Glutamatergic neuron (in vitro differentiated cells): ENCODE measurements around the gene PABPN1L. TPM values are rescaled to one million over a fixed set of nuclear protein-coding genes. Genes with fewer than 3 reads are reported as not detected.

ENCODE experiments used
- DNase-seq: peaks from one replicate; pipeline ENCODE4 v3.0.0; 2022
- H3K27ac Mint-ChIP-seq: one replicate; pipeline ENCODE4 v1.8.0; 2020; ENCODE audit warnings: mild to moderate bottlenecking, mixed read lengths, inconsistent platforms; ENCODE audit not compliant: unreplicated experiment
- H3K27me3 Mint-ChIP-seq: one replicate; pipeline ENCODE4 v1.8.0; 2020; ENCODE audit warnings: mild to moderate bottlenecking, moderate library complexity, mixed read lengths, inconsistent platforms; ENCODE audit not compliant: unreplicated experiment
- H3K36me3 Mint-ChIP-seq: one replicate; pipeline ENCODE4 v1.8.0; 2020; ENCODE audit warnings: mild to moderate bottlenecking, mixed read lengths, inconsistent platforms; ENCODE audit not compliant: unreplicated experiment
- H3K4me1 Mint-ChIP-seq: one replicate; pipeline ENCODE4 v1.8.0; 2020; ENCODE audit warnings: mild to moderate bottlenecking, low read depth, mixed read lengths, inconsistent platforms; ENCODE audit not compliant: unreplicated experiment
- H3K4me3 Mint-ChIP-seq: one replicate; pipeline ENCODE4 v1.8.0; 2020; ENCODE audit warnings: mild to moderate bottlenecking, mixed read lengths, inconsistent platforms; ENCODE audit not compliant: unreplicated experiment
- H3K9me3 Mint-ChIP-seq: one replicate; pipeline ENCODE4 v1.8.0; 2020; ENCODE audit warnings: mild to moderate bottlenecking, moderate library complexity, mixed read lengths, inconsistent platforms; ENCODE audit not compliant: unreplicated experiment
- CTCF ChIP-seq: fragments of 200-600 bp; sonication (generic); IDR thresholded peaks from one replicate; pipeline ENCODE4 v1.5.0; 2021; ENCODE audit not compliant: partially characterized antibody, unreplicated experiment
- total RNA-seq: library from RNA; stranded (reverse); fragmentation: NEBNext Ultra II Directional; extraction: Animal tissue kit (Norgen Biotek cat#: 25700); gene quantifications from one replicate; pipeline ENCODE4 v1.2.1, GENCODE V29; 2021; ENCODE audit not compliant: unreplicated experiment

Gene PABPN1L
- total RNA-seq, 1 donor from 2014 or later, result 3.9 TPM

GRCh38 chr16:88910284-88911135 lies 44.0 kb upstream of the PABPN1L start:
- Mint-ChIP-seq H3K4me1 (peaks cover 20% of the 10 kb centered on the region), H3K36me3 (peaks cover 12% of the 10 kb centered on the region), H3K9me3 (peaks cover 17% of the 10 kb centered on the region), H3K27me3 (peaks cover 16% of the 10 kb centered on the region), H3K27ac (no peak overlapping the region), H3K4me3 (no peak overlapping the region)
- no peak for DNase-seq
- TF ChIP-seq CTCF, result no peak

- no peak for DNase-seq
- peaks cover 20% of the 10 kb centered on the region for H3K4me1 Mint-ChIP-seq
- H3K27me3 Mint-ChIP-seq, result peaks cover 16% of the 10 kb centered on the region
- peaks cover 17% of the 10 kb centered on the region for H3K9me3 Mint-ChIP-seq
- peaks cover 12% of the 10 kb centered on the region for H3K36me3 Mint-ChIP-seq
- no peak overlapping the region for H3K27ac Mint-ChIP-seq
- no peak overlapping the region for H3K4me3 Mint-ChIP-seq
- TF ChIP-seq CTCF, result no peak
Measured at GRCh38 chr16:88909431-88910210, 43.2 kb upstream of the PABPN1L start.

GRCh38 chr16:88908307-88908706 lies 41.8 kb upstream of the PABPN1L start:
- TF ChIP-seq CTCF, result no peak
- no peak for DNase-seq
- H3K4me1 Mint-ChIP-seq, result peaks cover 19% of the 10 kb centered on the region
- no peak overlapping the region for H3K27ac Mint-ChIP-seq
- H3K36me3 Mint-ChIP-seq, result peaks cover 1% of the 10 kb centered on the region
- H3K27me3 Mint-ChIP-seq, result peaks cover 14% of the 10 kb centered on the region
- no peak overlapping the region for H3K4me3 Mint-ChIP-seq
- peaks cover 8% of the 10 kb centered on the region for H3K9me3 Mint-ChIP-seq

DNA sequence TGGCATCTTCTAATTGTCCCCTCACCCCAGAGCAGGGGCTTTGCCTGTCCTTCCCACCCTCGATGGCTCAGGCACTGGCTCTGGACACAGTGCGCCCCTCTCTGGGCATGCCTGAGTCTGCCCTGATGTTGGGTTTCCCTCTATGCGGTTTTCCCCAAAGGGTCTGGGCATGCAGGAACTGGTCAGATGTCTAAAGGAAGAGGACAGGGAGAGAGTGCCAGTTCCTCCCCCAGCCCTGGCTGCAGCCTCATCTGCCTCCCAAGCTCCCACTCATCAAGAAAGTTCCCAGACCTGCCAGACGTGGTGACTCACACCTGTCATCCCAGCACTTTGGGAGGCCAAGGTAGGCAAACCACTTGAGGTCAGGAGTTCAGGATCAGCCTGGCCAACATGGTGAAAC lies 41.3 kb upstream of the PABPN1L start:
- H3K27me3 Mint-ChIP-seq, result peaks cover 14% of the 10 kb centered on the region
- peaks cover 8% of the 10 kb centered on the region for H3K9me3 Mint-ChIP-seq
- no peaks in the 10 kb centered on the region for H3K36me3 Mint-ChIP-seq
- DNase-seq, result no peak
- H3K4me3 Mint-ChIP-seq, result no peak overlapping the region
- H3K27ac Mint-ChIP-seq, result no peak overlapping the region
- H3K4me1 Mint-ChIP-seq, result peaks cover 21% of the 10 kb centered on the region
- TF ChIP-seq CTCF, result no peak
